Osteoblast (primary cell): ENCODE results near the gene BARD1. TPM values are rescaled to one million over a fixed set of nuclear protein-coding genes. Genes with fewer than 3 reads are reported as not detected.

Source experiments
- DNase-seq: peaks from one replicate; pipeline ENCODE4 v3.0.0; 2011; ENCODE audit warnings: low spot score, mixed read lengths; ENCODE audit not compliant: insufficient read length; ENCODE audit errors: missing footprints
- H2AFZ ChIP-seq: 2 replicates; pipeline ENCODE4 v1.6.0; 2011; ENCODE audit warnings: mild to moderate bottlenecking, low read length
- H3K27ac ChIP-seq: 2 replicates; pipeline ENCODE4 v1.5.1; 2011; ENCODE audit warnings: mild to moderate bottlenecking, low read depth, low read length, moderate library complexity
- H3K27me3 ChIP-seq: 2 replicates; pipeline ENCODE4 v1.6.0; 2012; ENCODE audit warnings: mild to moderate bottlenecking, control low read depth, inconsistent platforms, low read length, moderate library complexity; ENCODE audit not compliant: insufficient read depth
- H3K36me3 ChIP-seq: 2 replicates; pipeline ENCODE4 v1.5.1; 2011; ENCODE audit warnings: mild to moderate bottlenecking, low read length, control low read depth, moderate library complexity; ENCODE audit not compliant: insufficient read depth
- H3K4me1 ChIP-seq: 2 replicates; pipeline ENCODE4 v1.5.1; 2011; ENCODE audit warnings: mild to moderate bottlenecking, low read length, control low read depth, moderate library complexity; ENCODE audit not compliant: insufficient read depth
- H3K4me2 ChIP-seq: 2 replicates; pipeline ENCODE4 v1.6.0; 2011; ENCODE audit warnings: mild to moderate bottlenecking, low read length; ENCODE audit not compliant: insufficient read depth
- H3K4me3 ChIP-seq: fragments of 200-600 bp; sonication (generic); 3 replicates; pipeline ENCODE4 v1.5.1; 2012; ENCODE audit warnings: mild to moderate bottlenecking, low read length, inconsistent platforms; ENCODE audit not compliant: insufficient read depth
- H3K79me2 ChIP-seq: 2 replicates; pipeline ENCODE4 v1.6.0; 2012; ENCODE audit warnings: mild to moderate bottlenecking, low read length, control low read depth, inconsistent platforms; ENCODE audit not compliant: insufficient read depth
- H3K9me3 ChIP-seq: 2 replicates; pipeline ENCODE4 v1.5.1; 2011; ENCODE audit warnings: low read depth, low read length, control low read depth
- H4K20me1 ChIP-seq: 2 replicates; pipeline ENCODE4 v1.6.0; 2012; ENCODE audit warnings: mild to moderate bottlenecking, low read length, control low read depth; ENCODE audit not compliant: insufficient read depth
- total RNA-seq: library from RNA; depleted of rRNA; stranded (reverse); fragments of >200 nt; gene quantifications from 2 replicates; pipeline ENCODE4 v1.2.3, GENCODE V29; 2012
- TF ChIP-seq, protein P1 (sequence below): IDR thresholded peaks from 2 replicates; pipeline ENCODE4 v1.5.1; 2011; ENCODE audit warnings: mild to moderate bottlenecking, low read depth, low read length, moderate library complexity; ENCODE audit errors: extremely low read depth

BARD1 gene
- total RNA-seq, result 18.5 and 22.7 TPM in 2 replicates

DNA sequence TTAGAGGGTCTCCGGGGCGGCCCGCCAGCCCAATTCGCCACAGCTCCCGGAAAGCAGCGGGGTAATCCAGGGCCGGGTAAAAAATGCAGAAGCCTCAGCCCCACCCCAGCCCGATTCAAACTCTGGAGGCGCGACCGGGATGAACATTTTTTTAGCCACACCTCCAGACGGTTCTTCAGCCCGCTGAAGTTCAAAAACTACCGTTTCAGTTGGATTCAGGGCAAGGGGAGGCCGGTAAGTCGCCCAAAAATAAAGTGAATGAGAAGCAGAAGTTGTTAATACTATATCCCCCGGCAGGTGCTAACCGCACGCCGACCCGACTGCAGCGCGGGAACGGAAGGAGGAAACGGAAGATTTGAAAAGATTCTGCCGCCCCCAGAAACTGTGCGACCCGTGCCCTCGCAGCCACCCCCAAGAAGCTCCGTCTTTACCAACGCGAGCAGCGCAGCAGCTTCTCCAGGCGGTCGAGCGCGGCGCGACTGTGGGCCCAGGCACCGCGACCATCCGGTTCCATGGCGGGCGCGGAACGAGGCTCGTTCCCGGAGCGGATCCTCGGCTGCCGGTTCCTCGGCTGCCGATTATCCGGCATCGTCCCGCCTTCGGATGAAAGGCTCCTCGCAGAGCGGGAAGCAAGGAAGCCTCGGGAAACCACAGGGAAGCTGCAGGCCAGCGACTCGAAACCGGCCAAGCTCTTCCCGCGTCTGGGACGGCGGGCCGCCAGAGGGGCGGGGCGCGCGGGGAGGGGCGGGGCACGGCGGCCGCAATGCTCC is at the start of gene BARD1:
BARD1 (minus strand) TSS at position 703 of the 770 bp plus-strand sequence; CDS start at position 589, 114 bp downstream.
- H3K4me3 ChIP-seq, result peak within 1 kb of the TSS; percentile 96
- H3K36me3 ChIP-seq, result no peaks in the 10 kb centered on the region
- H3K27ac ChIP-seq, result peak within 1 kb of the TSS; percentile 69
- H3K4me1 ChIP-seq, result peaks cover 16% of the 10 kb centered on the region
- no peaks in the 10 kb centered on the region for H3K9me3 ChIP-seq
- no peaks in the 10 kb centered on the region for H4K20me1 ChIP-seq
- peak; percentile 91 for DNase-seq
- peak within 1 kb of the TSS; percentile 98 for H2AFZ ChIP-seq
- no peaks in the 10 kb centered on the region for H3K27me3 ChIP-seq
- peaks cover 42% of the 10 kb centered on the region for H3K79me2 ChIP-seq
- peak within 1 kb of the TSS; percentile 83 for H3K4me2 ChIP-seq
- TF ChIP-seq, protein P1, sequence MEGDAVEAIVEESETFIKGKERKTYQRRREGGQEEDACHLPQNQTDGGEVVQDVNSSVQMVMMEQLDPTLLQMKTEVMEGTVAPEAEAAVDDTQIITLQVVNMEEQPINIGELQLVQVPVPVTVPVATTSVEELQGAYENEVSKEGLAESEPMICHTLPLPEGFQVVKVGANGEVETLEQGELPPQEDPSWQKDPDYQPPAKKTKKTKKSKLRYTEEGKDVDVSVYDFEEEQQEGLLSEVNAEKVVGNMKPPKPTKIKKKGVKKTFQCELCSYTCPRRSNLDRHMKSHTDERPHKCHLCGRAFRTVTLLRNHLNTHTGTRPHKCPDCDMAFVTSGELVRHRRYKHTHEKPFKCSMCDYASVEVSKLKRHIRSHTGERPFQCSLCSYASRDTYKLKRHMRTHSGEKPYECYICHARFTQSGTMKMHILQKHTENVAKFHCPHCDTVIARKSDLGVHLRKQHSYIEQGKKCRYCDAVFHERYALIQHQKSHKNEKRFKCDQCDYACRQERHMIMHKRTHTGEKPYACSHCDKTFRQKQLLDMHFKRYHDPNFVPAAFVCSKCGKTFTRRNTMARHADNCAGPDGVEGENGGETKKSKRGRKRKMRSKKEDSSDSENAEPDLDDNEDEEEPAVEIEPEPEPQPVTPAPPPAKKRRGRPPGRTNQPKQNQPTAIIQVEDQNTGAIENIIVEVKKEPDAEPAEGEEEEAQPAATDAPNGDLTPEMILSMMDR, result no peak

- Histone ChIP-seq H3K36me3 (no peaks in the 10 kb centered on the region), H3K9me3 (no peaks in the 10 kb centered on the region), H3K4me3 (no peak overlapping the region), H4K20me1 (no peaks in the 10 kb centered on the region), H3K27me3 (no peaks in the 10 kb centered on the region), H2AFZ (no peak overlapping the region), H3K79me2 (no peaks in the 10 kb centered on the region), H3K4me1 (peaks cover 3% of the 10 kb centered on the region), H3K4me2 (peak overlapping the region; percentile 36), H3K27ac (no peak overlapping the region)
- no peak for DNase-seq
- TF ChIP-seq, protein P1, result no peak
Observed at GRCh38 chr2:214856137-214856536, 46.7 kb upstream of the BARD1 start.

DNA sequence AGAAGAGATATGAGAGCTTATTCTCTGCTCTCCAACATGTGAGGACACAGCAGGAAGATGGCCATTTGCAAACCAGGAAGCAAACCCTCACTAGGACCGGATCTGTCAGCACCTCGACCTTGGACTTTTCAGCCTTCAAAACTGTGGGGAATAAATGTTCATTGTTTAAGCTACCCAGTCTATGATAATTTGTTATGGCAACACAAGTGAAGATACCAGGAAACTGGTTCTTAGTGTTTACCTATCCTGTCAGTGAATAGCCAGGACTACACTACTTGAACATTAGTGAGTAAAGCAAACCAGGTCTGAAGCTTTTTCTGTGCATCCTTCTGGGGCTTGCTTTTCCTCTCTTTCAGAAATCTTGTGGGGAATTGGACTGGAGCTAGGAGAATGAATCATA is 44.4 kb upstream of the BARD1 start:
- H3K9me3 ChIP-seq, result no peaks in the 10 kb centered on the region
- H3K36me3 ChIP-seq, result no peaks in the 10 kb centered on the region
- H3K79me2 ChIP-seq, result no peaks in the 10 kb centered on the region
- no peak for DNase-seq
- H3K27ac ChIP-seq, result no peak overlapping the region
- H3K27me3 ChIP-seq, result no peaks in the 10 kb centered on the region
- H3K4me1 ChIP-seq, result peaks cover 3% of the 10 kb centered on the region
- H2AFZ ChIP-seq, result no peak overlapping the region
- H4K20me1 ChIP-seq, result no peaks in the 10 kb centered on the region
- H3K4me3 ChIP-seq, result no peak overlapping the region
- no peak overlapping the region for H3K4me2 ChIP-seq
- TF ChIP-seq, protein P1, result no peak

DNA sequence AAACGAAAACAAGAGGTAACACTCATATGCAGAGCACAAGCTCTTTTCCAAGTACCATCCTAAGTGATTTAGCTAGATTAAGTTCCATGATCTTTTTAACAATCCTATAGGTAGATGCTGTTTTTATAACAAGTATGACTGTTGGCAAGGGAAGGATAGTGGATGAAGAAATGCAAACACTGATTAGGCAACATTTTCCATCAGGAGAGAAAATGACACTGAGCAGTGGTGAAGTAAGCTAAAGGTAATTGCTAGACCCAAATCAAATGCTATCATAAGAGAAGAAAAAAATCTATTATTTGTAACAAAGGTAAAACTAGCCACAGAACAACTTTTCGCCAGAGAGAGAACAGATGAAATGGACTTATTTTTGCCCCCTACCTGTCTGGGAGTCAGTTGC is 34.3 kb upstream of the BARD1 start:
- no peak for DNase-seq
- TF ChIP-seq, protein P1, result no peak
- Histone ChIP-seq H3K27me3 (no peaks in the 10 kb centered on the region), H3K4me1 (no peaks in the 10 kb centered on the region), H3K4me2 (no peak overlapping the region), H3K9me3 (no peaks in the 10 kb centered on the region), H4K20me1 (no peaks in the 10 kb centered on the region), H3K79me2 (no peaks in the 10 kb centered on the region), H2AFZ (no peak overlapping the region), H3K27ac (no peak overlapping the region), H3K4me3 (no peak overlapping the region), H3K36me3 (no peaks in the 10 kb centered on the region)
